ENCODE measurements around the gene PANK2. TPM values are rescaled to one million over a fixed set of nuclear protein-coding genes. Genes with fewer than 3 reads are reported as not detected.
"Not testable (repeated sequence)": the region's sequence is repeated elsewhere in the genome, so short reads cannot be mapped to it uniquely, and the experiment has no call there.

The PANK2 gene
- total and polyA plus RNA-seq, 10 donors = 23.0 to 74.4 (median 64.3) TPM

DNA sequence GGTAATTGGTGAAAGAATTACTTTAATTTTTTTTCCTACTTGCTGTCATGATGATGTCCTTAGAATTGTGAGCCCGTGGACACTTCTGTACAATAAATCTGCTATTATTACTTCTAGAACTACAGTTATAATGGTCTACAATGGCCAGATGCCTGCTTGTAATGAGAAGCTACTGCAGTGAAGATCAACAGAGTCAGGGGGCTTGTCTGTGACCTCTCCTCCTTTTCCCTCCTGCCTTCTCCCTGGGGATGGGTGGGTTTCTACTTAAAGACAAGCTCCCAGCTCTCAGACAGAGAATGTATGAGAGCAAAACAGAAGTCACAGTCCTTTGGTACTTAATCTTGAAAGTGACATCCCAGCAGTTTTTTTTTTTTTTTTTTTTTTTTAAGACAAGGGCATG is 13.2 kb upstream of the PANK2 start:
- Histone ChIP-seq H3K27ac (no peak overlapping the region), H3K4me3 (no peak overlapping the region), H3K4me1 (peaks cover 0 to 31% (median 8%) of the 10 kb centered on the region in 6 donors), H3K27me3 (replicated peaks in 1 of 7) (no peaks in the 10 kb centered on the region), H3K9me3 (no peaks in the 10 kb centered on the region), H3K36me3 (peaks cover 4 to 45% (median 22%) of the 10 kb centered on the region in 6 donors)
- intact Hi-C loops (cut with DNase I; ENCODE audit: low total_unique reads) = no loop called here
- TF ChIP-seq POLR2AphosphoS5 (IDR thresholded peaks at IDR 0.05) = no peak
- TF ChIP-seq POLR2A (IDR thresholded peaks at IDR 0.05) = no peak
- no peak for TF ChIP-seq CTCF (IDR thresholded peaks at IDR 0.05 in 8 of 11, conservative IDR thresholded peaks at IDR 0.05 in 3 of 11)
- 57 to 74% (median 69%) methylated on average over 1 of the region's 1 CpG for WGBS, 5 donors
- DNase-seq = no peak

DNA sequence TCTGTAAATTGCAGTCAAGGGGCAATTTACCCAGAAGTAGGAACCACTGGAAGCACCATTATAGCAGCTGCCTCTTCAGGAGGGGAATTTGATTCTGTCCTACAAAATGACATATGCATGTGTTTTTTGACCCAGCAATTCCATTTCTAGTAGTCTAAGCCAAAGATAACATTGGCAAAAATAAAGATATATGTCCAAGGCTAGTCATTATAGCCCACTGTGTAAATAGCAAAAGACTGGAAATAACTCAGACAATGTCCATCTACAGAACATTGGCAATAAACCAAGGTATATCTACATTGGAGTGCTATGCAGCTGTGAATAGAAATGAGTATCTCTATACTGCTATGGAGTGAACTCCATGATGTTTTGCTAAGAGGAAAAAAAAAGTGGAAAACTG is 12.5 kb upstream of the PANK2 start:
- intact Hi-C loops (cut with DNase I; ENCODE audit: low total_unique reads) = no loop called here
- Histone ChIP-seq H3K9me3 (no peaks in the 10 kb centered on the region), H3K4me3 (no peak overlapping the region), H3K27ac (no peak overlapping the region), H3K27me3 (replicated peaks in 1 of 7) (no peaks in the 10 kb centered on the region), H3K4me1 (peaks cover 0 to 31% (median 8%) of the 10 kb centered on the region in 6 donors), H3K36me3 (peaks cover 0 to 39% (median 15%) of the 10 kb centered on the region in 6 donors)
- no peak for DNase-seq
- TF ChIP-seq POLR2A (IDR thresholded peaks at IDR 0.05) (no peak), POLR2AphosphoS5 (IDR thresholded peaks at IDR 0.05) (no peak), CTCF (IDR thresholded peaks at IDR 0.05 in 8 of 11, conservative IDR thresholded peaks at IDR 0.05 in 3 of 11) (no peak)

DNA sequence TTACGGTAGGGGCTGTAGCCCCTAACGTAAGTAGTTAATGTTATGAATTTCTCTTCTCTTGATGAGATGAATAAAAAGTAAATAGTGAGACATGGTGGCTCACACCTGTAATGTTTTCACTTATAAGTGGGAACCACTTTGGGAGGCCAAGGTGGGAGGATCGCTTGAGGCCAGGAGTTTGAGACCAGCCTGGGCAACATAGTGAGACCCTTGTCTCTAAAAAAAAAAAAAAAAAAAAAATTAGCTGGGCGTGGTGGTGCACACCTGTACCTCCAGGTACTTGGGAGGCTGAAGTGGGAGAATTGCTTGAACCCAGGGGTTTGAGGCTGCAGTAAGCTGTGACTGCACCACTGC is 10.3 kb upstream of the PANK2 start:
- H3K9me3 ChIP-seq; DNase-seq; intact Hi-C loops (cut with DNase I; ENCODE audit: low total_unique reads); H3K4me3 ChIP-seq; H3K27me3 ChIP-seq (replicated peaks in 1 of 7): not testable (repeated sequence)
- Histone ChIP-seq H3K36me3 (peaks cover 0 to 16% (median 5%) of the 10 kb centered on the region in 6 donors), H3K27ac (peak overlapping the region in 2 of 8 donors; percentile 19 to 42), H3K4me1 (peaks cover 0 to 31% (median 8%) of the 10 kb centered on the region in 6 donors)
- WGBS, 5 donors = 91 to 98% (median 96%) methylated on average over 4 of the region's 4 CpGs

GRCh38 chr20:3885715-3886114 is 3.5 kb upstream of the PANK2 start:
- H3K4me1 ChIP-seq = peaks cover 9 to 33% (median 19%) of the 10 kb centered on the region in 6 donors
- WGBS, 5 donors = 88 to 94% (median 94%) methylated on average over 3 of the region's 3 CpGs
- no peaks in the 10 kb centered on the region for H3K9me3 ChIP-seq
- DNase-seq = no peak
- no peaks in the 10 kb centered on the region for H3K36me3 ChIP-seq
- H3K4me3 ChIP-seq = no peak overlapping the region
- TF ChIP-seq POLR2A (IDR thresholded peaks at IDR 0.05) = no peak
- no peak for TF ChIP-seq POLR2AphosphoS5 (IDR thresholded peaks at IDR 0.05)
- no peak for TF ChIP-seq CTCF (IDR thresholded peaks at IDR 0.05 in 8 of 11, conservative IDR thresholded peaks at IDR 0.05 in 3 of 11)
- H3K27ac ChIP-seq = no peak overlapping the region
- intact Hi-C loops (cut with DNase I; ENCODE audit: low total_unique reads) = no loop called here
- no peaks in the 10 kb centered on the region for H3K27me3 ChIP-seq (replicated peaks in 1 of 7)

Measured in spleen (tissue), 11 donors.